Mesothelial cell of epicardium (in vitro differentiated cells): Measurements from ENCODE around the gene PROCR. TPM values are rescaled to one million over a fixed set of nuclear protein-coding genes. Genes with fewer than 3 reads are reported as not detected.
"Not testable (repeated sequence)": the region's sequence is repeated elsewhere in the genome, so short reads cannot be mapped to it uniquely, and the experiment has no call there.

ENCODE experiments used
- DNase-seq, 2 experiments: peaks; one replicate each; pipeline ENCODE4 v3.0.0; 2021; ENCODE audit warnings: low spot score in 2 of 2; ENCODE audit not compliant: unreplicated experiment in 2 of 2
- H3K27ac Mint-ChIP-seq: 2 replicates; pipeline ENCODE4 v1.8.0; 2021; ENCODE audit warnings: mixed read lengths
- H3K27me3 Mint-ChIP-seq: 2 replicates; pipeline ENCODE4 v1.8.0; 2021; ENCODE audit warnings: low read depth, mixed read lengths
- H3K36me3 Mint-ChIP-seq: 2 replicates; pipeline ENCODE4 v1.8.0; 2021; ENCODE audit warnings: mixed read lengths
- H3K4me1 Mint-ChIP-seq: 2 replicates; pipeline ENCODE4 v1.8.0; 2021; ENCODE audit warnings: mixed read lengths
- H3K4me3 Mint-ChIP-seq: 2 replicates; pipeline ENCODE4 v1.8.0; 2021; ENCODE audit warnings: mild to moderate bottlenecking, moderate library complexity, mixed read lengths
- H3K9me3 Mint-ChIP-seq: 2 replicates; pipeline ENCODE4 v1.8.0; 2021; ENCODE audit warnings: mixed read lengths
- CTCF ChIP-seq: fragments of 200-600 bp; sonication (generic); IDR thresholded peaks from one replicate; pipeline ENCODE4 v1.5.0; 2021; ENCODE audit warnings: antibody characterized with exemption; ENCODE audit not compliant: unreplicated experiment
- total RNA-seq: library from RNA; stranded (reverse); gene quantifications from 3 replicates; pipeline ENCODE4 v1.2.1, GENCODE V29; 2021

PROCR gene
- total RNA-seq, 1 donor from 2014 or later: 4.0 TPM

- peak overlapping the region; percentile 55 for H3K27ac Mint-ChIP-seq
- peaks cover 9% of the 10 kb centered on the region for H3K36me3 Mint-ChIP-seq
- TF ChIP-seq CTCF: peak; percentile 54
- H3K27me3 Mint-ChIP-seq: no peaks in the 10 kb centered on the region
- H3K9me3 Mint-ChIP-seq: no peaks in the 10 kb centered on the region
- DNase-seq: no peak
- H3K4me3 Mint-ChIP-seq: peak overlapping the region; percentile 32
- peaks cover 25% of the 10 kb centered on the region for H3K4me1 Mint-ChIP-seq
These were observed 26.7 kb upstream of the PROCR start for GRCh38 chr20:35145141-35145564.

GRCh38 chr20:35146299-35146919 lies 25.5 kb upstream of the PROCR start:
- no peak for DNase-seq
- no peak for TF ChIP-seq CTCF
- Mint-ChIP-seq H3K4me3 (peak overlapping the region; percentile 93), H3K36me3 (peaks cover 7% of the 10 kb centered on the region), H3K9me3 (no peaks in the 10 kb centered on the region), H3K4me1 (peaks cover 25% of the 10 kb centered on the region), H3K27ac (peak overlapping the region; percentile 97), H3K27me3 (no peaks in the 10 kb centered on the region)

- Mint-ChIP-seq H3K4me3 (peak within 1 kb of the TSS; percentile 93), H3K4me1 (peaks cover 25% of the 10 kb centered on the region), H3K27ac (peak within 1 kb of the TSS; percentile 97), H3K9me3 (no peaks in the 10 kb centered on the region), H3K27me3 (no peaks in the 10 kb centered on the region), H3K36me3 (peaks cover 4% of the 10 kb centered on the region)
- TF ChIP-seq CTCF: no peak
- DNase-seq: peak; percentile 95 to 97
These were observed 24.8 kb upstream of the PROCR start, which contains the start of gene EDEM2 for GRCh38 chr20:35146920-35147574. EDEM2 (minus strand) TSS chr20:35147336; CDS start chr20:35147258, 78 bp downstream.

- Mint-ChIP-seq H3K4me3 (peak overlapping the region; percentile 93), H3K27ac (peak overlapping the region; percentile 97), H3K4me1 (peaks cover 25% of the 10 kb centered on the region)
- H3K9me3 Mint-ChIP-seq, H3K36me3 Mint-ChIP-seq, H3K27me3 Mint-ChIP-seq: not testable (repeated sequence)
- peak in 1 of 2 experiments; percentile 45 for DNase-seq
These were observed 24.2 kb upstream of the PROCR start for GRCh38 chr20:35147575-35148071.

- Mint-ChIP-seq H3K27ac (no peak overlapping the region), H3K9me3 (no peaks in the 10 kb centered on the region), H3K27me3 (no peaks in the 10 kb centered on the region), H3K4me3 (no peak overlapping the region), H3K4me1 (peaks cover 22% of the 10 kb centered on the region), H3K36me3 (no peaks in the 10 kb centered on the region)
- no peak for DNase-seq
- TF ChIP-seq CTCF: no peak
These were observed 20.9 kb upstream of the PROCR start for GRCh38 chr20:35150846-35151579.

- TF ChIP-seq CTCF: no peak
These were observed 20.1 kb upstream of the PROCR start for GRCh38 chr20:35151736-35152135.

More at GRCh38 chr20:35151736-35152135, 20.1 kb upstream of the PROCR start:
- H3K4me1 Mint-ChIP-seq: peaks cover 17% of the 10 kb centered on the region
- no peak overlapping the region for H3K27ac Mint-ChIP-seq
- no peaks in the 10 kb centered on the region for H3K9me3 Mint-ChIP-seq
- H3K27me3 Mint-ChIP-seq: no peaks in the 10 kb centered on the region
- DNase-seq: no peak
- H3K4me3 Mint-ChIP-seq: no peak overlapping the region
- H3K36me3 Mint-ChIP-seq: no peaks in the 10 kb centered on the region
